Stimulated activated CD4-positive, alpha-beta T cell treated with anti-CD3 and anti-CD28 coated beads, Interleukin-2, amount 100 ng/mL, for 24 hours (primary cell): ENCODE measurements around the gene CAMSAP1.

ENCODE experiments used
- DNase-seq, 2 donors: peaks; one replicate each; pipeline ENCODE4 v3.0.0-alpha.2; 2020

CAMSAP1 gene

DNA sequence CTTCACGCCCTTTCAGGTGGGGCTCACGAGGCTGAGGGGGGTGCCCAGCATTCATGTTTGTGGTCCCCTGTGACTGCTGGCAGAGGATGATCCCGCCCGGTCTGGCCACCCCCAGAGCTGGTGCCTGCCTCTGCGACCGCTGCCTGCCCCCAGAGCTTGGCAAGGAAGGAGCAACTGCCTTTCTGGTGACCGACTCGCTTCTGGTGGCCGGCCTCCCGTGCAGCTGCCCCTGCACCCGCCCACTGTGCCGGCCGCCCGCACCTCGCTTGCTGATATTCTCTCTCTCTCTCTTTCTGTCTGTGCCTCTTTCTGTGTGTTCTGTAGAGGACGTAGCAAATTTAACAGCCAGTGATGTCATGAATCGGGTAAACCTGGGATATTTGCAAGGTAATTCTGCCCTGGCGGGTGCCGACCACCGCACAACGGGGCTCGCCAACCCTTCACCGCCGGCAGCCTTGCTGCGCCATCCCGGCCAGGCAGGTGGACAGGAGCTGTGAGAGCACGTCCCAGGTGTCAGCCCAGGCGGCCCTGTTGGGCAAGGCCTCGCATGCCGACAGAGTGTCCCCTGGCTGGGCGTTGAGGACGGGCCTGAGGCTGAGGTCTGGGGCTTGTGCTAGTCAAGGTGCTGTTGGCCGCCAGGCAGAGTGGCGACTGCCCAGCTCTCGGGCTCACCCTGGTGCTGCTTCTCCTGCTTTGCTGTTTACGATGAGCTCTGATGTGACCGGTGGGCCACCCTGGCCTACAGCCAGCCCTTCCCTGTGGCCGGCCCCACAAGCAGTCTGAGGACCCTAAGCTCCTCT, 119.4 kb downstream of the CAMSAP1 start:
- no peak for DNase-seq

DNA sequence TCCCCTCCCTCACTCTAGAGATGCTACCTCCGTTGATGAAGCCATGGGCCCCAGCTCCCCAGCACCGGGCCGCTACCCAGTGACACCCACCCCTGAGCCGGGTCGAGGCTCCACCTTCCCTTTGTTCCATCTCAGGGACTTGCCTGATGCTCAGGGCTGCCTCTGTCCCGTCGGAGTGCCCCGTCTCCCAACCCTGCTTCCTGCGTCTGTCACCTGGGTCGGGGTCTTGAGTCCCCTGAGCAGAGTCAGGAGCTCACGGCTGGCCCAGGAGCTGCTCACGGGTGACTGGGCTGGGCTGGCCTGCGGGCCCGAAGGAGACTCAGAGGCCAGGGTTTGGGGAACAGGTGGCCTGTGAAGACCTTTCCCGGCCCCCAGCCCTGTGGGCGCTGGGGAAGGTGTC, 120.0 kb downstream of the CAMSAP1 start:
- DNase-seq: no peak

DNA sequence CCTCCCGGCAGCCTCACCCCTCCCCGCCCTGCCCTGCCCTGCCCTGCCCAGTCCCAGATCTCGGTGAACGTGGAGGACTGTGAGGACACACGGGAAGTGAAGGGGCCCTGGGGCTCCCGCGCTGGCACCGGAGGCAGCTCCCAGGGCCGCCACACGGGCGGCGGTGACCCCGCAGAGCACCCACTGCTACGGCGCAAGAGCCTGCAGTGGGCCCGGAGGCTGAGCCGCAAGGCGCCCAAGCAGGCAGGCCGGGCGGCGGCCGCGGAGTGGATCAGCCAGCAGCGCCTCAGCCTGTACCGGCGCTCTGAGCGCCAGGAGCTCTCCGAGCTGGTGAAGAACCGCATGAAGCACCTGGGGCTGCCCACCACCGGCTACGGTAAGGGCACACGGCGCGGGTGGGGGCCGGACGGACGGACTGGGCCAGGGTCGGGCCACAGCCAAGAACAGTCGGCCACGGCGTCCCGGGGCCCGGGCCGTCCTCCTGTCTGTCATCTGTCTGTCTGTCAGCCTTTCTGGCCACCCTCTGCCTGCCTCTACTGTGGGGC, 121.1 kb downstream of the CAMSAP1 start:
- no peak for DNase-seq

DNA sequence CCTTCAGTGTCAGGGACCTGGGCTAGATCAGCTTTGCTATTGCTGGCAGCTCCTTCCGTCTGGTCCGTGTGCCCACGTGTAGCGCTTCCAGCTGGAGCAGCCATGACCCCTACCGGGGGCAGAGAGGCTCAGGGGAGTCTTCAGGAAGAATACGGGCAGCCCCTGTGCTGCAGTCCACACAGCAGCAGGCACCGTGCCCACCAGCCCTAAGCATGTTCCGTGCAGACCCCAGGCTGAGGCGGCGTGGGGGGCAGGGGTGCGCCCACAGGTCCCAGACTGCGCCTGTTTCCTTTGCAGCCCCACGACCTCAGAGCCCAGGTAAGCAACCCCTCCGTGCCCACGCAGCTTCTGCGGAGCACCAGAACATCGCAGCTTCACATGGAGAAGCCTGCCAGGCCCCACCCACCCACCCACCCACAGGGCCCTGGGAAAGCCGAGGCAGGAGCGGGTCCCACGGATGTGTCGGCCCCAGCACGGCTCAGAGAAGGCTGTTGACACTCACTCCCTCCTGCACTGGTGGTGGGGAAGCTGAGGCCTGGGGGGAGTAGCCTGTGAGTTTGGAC, 122.3 kb downstream of the CAMSAP1 start:
- no peak for DNase-seq

DNA sequence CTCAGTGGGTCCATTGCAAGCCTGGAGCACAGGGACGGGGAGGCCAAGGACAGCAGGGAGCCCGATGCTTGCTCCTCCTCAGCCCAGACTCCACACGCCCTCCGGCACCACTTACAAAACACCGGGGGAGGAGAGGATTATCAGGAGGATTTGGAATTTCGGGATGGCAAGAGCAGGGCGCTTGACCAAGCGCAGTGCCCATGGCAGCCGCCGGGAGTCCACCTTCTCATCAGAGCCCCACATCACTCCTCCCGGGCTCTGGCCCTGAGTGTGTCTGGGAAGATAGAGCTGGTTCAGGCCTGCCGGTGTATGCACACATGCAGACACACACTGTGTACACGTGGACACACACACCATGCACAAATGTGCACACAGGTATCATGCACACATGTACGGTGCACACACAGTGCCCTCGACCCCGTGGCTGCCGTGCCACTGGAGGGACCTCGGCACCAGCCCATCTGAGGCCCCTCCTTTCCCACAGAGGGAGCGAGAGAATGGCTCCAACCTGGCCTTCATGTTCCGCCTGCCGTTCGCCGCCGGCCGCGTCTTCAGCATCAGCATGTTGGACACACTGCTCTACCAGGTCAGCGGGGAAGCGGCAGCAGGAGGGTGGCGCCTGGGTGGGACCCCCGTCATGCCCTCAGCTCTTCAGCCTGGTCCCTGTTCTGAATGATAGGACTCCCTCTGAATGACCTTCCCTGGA, 123.7 kb downstream of the CAMSAP1 start:
- no peak for DNase-seq

DNA sequence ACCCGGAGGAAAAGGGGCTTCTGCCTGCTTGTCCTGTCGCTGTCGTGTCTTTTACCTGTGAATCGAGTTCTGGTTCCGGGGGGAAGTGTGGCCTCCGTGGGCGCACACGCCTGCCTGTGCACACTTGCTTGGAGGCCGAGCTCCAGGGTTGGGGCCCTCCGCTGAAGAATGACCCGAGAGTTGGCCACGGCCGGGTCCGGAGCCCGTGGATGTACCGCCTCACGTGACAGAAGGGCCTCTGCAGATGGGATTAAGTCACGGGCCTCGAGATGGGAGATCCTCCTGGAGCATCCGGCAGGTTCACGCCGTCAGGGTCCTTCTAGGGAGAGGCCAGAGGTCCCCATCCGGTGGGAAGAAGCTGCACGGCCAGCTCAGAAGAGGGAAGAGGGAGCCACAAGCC, 124.4 kb downstream of the CAMSAP1 start:
- DNase-seq: no peak

DNA sequence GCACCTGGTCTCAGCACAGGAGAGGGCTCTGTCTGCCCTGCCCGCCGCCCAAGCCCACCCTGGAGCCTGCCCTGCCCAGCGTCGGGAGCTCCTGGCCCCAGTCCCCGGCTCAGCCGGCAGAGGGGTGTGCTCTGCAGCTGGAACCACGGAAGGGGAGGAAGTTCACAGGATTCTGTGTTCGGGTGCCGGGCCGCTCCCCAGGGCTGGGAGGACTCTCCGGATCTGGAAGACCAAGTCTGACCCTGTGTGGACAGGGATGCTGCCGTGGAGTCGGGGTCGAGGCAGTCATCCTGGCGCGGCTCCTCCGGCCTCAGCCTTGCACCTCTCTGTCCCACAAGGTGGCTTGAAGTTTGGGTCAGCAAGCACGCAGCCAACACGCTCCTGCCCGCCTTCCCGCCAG, 126.7 kb downstream of the CAMSAP1 start:
- DNase-seq: no peak

DNA sequence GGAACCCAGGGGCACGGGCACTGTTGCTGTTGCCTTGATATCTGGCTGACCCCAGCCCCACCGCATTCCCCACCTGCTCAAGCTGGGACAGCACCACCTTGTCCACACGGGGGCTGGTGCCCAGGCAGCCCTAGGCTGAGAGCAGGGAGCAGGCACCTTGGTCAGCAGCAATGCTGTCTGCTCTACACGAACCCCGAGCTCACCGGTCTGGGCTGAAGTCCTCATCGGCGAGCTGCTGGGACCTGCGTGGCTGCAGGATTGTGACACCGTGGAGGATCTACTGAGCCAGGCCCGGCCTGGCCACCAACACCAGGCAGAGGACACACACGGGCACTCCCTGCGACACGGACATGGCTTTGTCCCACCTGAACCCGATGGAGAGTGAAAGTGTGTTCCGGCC, 127.3 kb downstream of the CAMSAP1 start:
- DNase-seq: no peak

DNA sequence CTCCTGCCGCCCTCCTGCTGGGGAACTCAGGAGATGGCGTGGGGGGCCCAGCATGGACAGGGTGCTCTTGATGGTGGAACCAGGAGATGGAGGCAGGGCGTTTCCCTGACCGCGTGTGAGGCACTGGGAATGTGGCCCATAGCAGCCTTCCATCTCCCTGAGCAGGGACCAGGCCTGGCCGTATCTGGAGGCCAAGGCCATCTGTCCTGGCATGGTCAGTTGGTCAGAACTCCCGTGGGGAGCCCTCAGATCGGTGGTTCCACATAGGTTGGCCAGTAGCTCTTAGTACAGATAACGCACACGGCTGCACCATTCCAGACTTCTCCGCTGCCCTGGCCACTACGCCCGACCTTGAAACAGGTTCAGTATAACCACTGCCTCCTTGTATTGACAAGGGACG, 127.8 kb downstream of the CAMSAP1 start:
- DNase-seq: no peak

DNA sequence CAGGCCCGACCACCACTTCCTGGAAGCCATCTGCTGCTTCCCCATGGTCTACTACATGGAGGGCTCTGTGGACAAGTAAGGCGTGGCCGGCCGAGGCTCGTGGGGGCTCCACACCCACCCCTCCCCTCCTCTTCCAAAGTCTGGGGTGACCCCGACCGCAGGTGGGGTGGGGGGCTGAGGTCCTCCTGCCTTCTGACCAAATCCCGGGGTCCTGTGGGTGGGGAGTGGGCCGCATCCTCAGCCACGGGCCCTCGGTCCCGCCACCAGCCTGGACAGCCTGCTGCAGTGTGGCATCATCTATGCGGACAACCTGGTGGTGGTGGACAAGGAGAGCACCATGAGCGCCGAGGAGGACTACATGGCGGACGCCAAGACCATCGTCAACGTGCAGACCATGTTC, 128.9 kb downstream of the CAMSAP1 start:
- DNase-seq: no peak

DNA sequence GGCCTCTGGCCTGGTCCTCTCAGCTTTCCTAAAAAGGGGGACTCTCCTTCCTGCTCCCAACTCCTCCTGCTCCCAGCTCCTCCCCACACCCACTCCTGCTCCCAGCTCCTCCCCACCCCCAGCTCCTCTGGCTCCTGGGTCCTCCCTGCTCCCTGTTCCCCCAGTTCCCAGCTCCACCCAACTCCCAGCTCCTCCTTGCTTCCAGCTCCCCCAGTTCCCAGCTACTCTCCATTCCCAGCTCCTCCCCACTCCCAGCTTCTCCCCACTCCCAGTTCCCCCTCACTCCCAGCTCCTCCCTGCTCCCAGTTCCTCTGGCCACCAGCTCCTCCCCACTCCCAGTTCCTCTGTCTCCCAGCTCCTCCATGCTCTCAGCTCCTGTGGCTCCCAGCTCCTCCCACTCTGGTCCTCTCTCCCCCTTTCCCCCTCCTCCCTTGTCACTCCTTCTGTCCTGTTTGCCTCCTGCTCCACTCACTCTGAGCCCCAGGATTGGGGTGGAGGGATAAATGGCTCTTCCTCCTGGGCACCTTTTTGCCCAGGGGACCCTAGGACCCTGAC, 129.6 kb downstream of the CAMSAP1 start:
- no peak for DNase-seq

DNA sequence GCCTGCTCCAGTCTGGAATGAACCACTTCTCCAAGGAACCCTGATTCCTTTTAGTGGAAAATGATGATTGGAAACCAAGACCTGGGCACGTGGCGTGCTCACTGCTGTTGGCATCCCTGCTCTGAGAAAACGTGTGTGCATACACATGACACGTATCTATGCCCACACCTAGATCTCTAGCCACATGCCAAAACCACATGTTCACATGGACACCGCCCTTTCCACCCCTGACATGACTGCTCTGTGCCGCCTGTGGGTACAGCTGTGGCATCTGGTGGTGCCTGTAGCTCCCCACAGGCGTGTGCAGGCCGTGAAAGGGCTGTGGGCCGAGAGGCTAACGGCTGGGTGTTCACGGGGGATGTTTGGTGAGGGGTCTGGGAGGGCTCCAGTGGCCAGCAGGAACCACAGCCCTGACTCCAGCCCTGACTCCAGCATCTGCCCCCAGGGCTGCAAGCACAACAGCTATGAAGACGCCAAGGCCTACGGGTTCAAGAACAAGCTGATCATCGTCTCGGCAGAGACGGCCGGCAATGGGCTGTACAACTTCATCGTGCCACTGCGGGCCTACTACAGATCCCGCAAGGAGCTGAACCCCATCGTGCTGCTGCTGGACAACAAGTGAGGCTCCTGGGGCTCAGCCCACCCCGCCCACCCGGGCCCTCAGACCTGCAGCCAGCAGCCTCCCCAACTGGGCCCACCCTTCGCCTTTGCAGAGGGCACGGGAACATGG, 130.3 kb downstream of the CAMSAP1 start:
- DNase-seq: no peak

DNA sequence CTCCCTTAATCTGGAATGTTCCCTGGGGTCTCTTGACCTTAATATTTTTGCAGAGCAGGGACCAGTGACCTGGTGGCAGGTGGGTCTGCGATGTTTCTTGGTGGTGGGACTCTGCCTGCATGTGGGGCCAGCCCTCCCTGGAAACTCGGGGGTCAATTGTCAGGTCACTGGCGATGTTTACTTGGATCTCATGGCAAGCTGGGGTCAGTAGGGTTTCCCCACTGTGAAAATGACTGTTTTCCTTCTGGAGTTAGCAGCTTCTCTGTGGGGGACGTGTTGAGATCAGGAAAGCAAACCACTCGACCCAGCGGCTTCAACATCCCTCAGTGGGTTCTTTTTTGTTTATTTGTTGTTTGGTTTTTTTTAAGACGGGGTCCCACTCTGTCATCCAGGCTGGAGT, 131.4 kb downstream of the CAMSAP1 start:
- DNase-seq: no peak

DNA sequence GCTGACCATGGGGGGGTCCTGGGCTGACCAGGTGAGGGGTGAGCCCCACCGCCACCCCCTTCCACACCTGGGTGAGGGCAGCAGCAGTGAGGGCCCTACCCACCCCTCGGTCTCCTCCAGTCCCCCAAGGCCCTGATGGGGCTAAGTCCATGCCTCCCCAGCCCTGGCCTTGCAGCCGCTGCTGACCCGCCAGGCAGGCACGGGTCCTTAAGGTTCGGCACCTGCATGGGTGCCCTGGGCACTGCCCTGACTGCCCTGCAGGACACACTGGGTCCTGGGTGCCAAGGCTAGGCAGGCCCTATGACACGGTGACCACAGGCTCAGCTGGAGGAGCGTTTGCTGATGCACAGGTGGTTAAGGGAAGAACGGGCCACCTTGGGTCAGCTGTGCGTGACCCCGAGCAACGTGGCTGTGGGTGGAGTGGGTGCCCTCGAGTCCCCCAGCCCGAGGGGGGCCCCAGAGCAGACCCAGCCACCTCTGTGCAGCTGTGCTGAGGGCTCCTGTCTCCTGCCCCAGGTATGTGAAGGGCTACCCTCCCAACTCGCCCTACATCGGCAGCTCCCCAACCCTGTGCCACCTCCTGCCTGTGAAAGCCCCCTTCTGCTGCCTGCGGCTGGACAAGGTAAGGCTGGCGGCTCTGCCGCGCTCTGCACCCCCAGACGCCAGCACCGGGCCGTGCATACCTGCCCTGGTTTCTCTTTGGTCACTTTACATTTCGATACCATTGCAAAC, 132.4 kb downstream of the CAMSAP1 start:
- no peak for DNase-seq

DNA sequence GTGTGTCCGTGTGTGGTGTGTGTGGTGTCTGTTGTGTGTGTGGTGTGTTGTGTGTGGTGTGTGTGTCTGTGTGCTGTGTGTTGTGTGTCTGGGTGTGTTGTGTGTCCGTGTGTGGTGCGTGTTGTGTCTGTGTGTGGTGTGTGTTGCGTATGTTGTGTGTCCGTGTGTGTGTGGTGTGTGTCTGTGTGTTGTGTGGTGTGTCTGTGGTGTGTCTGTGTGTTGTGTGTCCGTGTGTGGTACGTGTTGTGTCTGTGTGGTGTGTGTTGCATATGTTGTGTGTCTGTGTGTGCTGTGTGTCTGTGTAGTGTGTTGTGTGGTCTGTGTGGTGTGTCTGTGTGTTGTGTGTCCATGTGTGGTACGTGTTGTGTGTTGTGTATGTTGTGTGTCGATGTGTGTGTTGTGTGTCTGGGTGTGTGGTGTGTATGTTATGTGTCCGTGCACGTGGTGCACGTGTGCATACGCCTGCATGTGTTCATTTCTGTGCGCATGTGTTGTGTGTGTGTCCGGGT, 133.1 kb downstream of the CAMSAP1 start:
- DNase-seq: no peak

DNA sequence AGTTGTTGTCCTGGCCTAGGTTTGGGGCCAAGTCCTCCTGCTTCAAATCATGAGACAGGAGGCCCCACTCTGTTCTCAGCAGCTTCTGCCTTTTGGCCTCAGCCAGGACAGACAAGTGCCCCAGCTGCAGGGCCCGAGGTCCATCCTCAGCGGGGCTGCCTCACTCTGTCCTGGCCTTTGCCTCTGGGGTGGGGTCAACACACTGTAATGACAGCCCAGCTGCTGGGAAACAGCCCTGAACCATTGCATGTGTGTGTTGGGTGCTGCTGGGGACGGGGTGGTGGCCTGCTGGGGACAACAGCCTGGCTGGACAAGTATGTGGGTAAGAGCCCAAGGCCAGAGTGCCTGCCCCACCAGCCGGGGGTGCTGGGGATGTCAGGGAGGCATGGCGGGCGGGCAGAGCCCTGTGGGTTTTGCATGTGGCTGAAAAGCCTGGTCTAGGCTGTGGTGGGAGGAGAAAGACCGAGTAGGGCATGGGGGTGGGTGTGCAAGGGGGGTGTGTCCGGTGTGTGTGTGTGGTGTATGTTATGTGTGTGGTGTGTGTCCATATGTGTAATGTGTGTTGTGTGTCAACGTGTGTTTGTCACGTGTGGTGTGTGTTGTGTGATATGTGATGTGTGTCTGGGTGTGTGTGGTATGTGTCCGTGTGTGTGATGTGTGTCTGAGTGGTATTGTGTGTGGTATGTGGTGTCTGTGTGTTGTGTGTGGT, 133.7 kb downstream of the CAMSAP1 start:
- no peak for DNase-seq

DNA sequence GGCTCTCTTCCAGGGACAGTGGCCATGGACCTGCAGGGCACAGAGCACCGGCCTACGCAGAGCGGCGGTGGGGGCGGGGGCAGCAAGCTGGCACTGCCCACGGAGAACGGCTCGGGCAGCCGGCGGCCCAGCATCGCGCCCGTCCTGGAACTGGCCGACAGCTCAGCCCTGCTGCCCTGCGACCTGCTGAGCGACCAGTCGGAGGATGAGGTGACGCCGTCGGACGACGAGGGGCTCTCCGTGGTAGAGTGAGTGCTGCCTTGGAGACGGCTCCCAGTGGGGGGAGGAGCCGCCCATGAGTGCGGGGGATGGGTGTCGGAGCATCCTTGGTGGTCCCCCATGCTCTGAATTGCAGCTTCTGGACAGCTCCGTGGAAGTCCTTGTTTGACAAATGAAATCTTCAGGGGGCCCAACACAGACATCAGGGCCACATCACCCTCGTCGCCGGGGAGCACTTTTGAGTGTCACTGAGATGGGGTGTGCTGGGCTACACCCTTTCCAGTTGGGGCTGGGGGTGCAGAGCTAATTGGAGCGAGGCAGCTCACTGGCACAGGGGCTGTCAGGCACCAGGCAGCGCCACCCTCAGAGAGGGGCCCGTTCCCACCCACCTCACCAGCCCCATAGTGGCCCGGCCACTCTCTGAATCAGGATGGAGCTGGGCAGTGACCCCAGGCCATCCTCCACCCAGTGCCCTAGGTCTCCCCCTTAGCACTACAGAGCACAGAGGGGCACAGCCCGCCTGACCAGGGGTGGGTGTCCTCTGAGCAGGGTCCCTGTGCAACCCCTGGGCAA, 134.4 kb downstream of the CAMSAP1 start:
- DNase-seq: no peak

DNA sequence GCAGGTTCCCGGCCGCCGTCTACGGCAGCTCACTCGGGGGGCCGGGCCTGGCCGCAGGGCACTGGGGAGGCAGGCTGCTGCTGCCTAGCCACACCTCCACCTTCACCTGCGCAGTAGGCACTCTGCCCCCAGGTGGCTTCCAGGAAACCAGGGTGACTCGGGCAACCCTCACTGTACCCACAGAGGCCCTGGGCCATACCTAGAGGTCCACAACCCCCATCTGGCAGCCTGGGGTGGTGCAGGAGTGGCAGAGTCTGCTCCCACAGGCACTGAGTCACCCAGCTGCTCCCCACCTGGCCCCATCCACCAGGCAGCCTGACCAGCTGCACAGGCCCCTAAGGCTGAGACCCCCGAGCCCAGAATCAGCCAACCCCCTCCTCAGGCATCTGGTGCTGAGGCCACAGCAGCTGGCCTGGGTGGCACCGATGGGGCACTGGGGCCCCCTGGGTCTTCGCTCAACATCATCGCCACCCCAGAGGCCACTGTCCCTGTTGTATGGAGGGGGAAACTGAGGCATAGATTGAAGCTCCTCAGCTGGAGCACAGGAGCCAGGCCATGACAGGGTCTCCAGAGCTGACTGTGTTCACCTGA, 135.2 kb downstream of the CAMSAP1 start:
- no peak for DNase-seq

DNA sequence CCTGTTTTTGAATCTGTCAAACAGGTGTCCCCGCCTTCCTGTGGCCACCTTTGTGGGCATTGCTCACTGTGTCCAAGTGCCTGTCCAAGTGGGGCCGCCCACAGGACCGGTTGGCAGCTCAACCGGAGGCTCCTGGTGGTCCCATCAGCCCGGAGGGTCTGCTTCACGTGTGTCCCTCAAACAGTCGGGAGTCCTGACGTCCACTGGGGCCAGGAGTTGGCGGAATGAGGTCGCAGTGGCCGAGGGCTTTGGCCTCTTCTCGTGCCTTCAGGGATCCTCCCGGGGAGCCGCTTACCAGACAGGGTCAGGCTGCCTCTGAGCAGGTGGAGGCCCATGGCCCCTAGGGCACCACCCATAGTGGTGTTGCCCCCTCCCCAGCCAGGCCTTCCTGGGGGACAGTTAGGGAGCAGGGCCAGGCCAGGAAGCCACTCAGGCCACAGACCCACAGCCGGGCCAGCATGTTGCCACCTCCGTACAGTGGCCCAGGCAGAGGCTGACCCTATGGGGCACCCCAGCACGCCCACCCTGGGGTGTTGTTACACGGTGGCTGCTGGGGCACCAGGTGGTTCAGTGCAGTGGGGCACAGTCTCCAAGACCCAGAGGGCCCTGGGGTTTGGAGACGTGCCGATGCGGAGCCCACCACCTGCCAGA, 135.8 kb downstream of the CAMSAP1 start:
- no peak for DNase-seq

DNA sequence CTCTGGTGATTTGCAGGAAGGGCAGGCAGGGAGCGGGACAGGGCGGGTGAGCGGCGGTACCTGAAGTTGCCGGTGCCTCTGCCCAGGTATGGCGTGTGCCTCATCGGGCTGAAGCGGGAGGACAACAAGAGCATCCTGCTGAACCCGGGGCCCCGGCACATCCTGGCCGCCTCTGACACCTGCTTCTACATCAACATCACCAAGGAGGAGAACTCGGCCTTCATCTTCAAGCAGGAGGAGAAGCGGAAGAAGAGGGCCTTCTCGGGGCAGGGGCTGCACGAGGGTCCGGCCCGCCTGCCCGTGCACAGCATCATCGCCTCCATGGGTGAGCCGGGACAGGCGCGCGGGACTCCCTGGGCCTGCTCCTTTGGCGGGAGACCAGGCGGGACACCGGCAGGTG, 136.6 kb downstream of the CAMSAP1 start:
- DNase-seq: no peak
